SW 1271 (cell line): Measurements from ENCODE around the gene ELMOD1.

Source experiments
- DNase-seq, 2 experiments: peaks; one replicate each; lab custom pipeline; 2025; lab: John Stamatoyannopoulos, UW

Gene ELMOD1

GRCh38 chr11:107646783-107647182 is 55.8 kb downstream of the ELMOD1 start:
- DNase-seq: no peak

- no peak for DNase-seq
Measured at GRCh38 chr11:107648242-107648641, 57.3 kb downstream of the ELMOD1 start.

DNA sequence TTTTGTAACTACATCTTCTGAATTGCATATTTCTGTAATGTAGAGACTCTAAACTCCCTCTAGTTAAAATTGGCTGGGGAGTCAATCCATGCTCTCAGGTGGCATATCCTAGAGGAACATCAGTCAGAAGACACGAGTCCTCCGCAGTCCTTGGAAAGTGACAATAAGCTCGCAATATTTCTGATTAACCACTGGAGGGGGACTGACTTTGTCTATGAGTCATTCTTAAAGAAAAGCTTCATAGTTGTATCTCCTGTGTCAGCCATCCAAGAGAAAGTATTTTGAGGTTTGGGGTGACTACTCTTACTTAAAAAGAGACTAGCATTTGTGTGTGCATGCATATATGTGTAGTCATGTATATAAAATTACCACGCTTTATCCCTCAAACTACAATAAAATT is 60.7 kb downstream of the ELMOD1 start:
- no peak for DNase-seq

GRCh38 chr11:107653076-107653475 is 62.1 kb downstream of the ELMOD1 start:
- DNase-seq: no peak

- no peak for DNase-seq
Measured at GRCh38 chr11:107655602-107656001, 64.7 kb downstream of the ELMOD1 start.

GRCh38 chr11:107659310-107659709 is 68.4 kb downstream of the ELMOD1 start:
- no peak for DNase-seq

DNA sequence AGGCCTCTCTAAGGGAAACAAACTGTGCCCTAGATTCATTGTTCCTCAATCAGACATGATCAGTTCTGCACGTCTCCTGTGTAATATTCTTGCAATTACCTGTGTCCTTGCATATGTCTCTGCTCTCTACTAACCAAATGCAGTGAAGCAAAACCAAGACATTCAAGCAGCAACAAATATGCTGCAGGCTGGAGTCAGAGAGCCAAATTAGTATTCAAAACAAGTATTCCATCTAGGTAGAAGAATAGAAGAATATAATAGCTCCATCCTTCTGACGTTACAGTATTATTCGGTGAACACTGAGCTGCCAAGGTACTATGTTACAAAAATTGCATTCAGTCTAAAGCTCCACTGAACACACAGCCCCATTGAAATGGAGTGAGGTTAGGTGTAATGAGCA is 69.1 kb downstream of the ELMOD1 start:
- DNase-seq: no peak

- no peak for DNase-seq
Measured at GRCh38 chr11:107661656-107662055, 70.7 kb downstream of the ELMOD1 start.

DNA sequence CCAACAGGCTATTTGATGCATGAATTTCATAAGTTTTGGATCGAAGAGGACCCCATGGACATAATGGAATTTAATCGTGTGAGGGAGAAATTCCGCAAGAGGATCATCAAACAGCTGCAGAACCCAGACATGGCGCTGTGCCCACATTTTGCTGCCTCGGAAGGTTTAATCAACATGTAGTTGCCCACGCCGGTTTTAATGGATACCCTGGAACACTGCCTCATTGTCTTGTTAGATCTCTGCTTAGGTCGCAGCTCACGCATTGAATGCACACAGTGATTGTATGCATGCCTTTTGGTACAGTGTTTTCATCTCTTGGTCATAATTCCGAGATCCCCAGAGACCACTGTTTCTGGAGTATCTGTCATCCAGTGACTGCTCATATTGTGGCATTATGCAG is 74.1 kb downstream of the ELMOD1 start:
- DNase-seq: no peak

DNA sequence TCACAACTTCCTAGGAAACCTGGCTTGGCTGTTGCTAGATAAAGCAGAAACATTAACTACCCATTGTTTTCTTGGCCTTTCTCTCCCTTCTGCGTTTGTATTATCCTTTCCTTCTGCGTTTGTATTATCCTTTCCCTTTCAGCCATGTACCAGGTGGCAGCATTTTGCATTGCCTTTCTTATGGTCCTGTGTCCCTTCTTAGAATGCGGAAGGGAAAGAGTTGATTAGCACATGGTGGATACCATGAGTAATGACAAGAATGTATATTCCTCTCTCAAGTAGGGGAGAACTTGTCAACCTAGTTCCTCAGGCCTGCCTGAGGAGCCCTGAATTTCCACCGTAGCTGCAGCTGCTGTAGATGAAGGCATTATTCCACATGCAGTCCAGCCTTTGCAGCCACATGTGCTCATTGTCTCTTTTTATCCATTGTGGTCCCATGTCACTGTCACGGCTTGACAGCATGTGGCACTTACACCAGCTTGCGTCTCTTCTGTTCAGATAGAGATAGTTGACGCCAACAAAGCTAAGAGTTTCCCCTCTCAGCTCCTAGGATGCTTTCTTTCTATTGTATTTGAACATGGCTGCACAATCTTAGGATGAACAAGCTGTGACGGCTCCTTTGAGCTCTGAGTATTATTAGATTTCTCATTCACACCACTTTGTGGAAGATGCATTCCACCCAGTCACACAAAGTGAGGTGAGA is 76.1 kb downstream of the ELMOD1 start:
- no peak for DNase-seq

DNA sequence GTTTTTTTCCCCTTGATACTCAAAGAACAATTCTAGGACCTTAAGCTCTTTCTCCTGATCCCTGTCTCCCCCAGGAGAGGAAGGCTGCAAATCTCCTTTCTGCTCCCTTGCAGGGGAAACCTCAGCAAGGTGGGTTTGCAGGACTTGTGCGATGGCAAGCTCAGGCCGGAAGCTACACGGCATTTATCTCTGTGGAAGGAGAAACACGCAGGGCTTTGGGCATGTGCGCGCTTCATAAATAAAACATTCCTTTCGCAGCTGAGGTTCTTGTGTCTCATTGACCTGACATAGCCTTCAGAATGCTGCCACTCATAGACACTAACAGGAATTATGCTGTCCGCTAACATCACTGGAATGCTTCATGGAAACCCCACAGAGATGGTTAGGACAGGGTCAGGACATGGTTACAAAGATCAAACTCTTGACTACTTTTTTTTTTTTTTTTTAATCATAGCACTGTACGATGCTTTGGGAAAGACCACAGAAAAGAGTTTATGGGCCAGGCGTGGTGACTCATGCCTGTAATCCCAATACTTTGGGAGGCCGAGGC is 78.3 kb downstream of the ELMOD1 start:
- no peak for DNase-seq

DNA sequence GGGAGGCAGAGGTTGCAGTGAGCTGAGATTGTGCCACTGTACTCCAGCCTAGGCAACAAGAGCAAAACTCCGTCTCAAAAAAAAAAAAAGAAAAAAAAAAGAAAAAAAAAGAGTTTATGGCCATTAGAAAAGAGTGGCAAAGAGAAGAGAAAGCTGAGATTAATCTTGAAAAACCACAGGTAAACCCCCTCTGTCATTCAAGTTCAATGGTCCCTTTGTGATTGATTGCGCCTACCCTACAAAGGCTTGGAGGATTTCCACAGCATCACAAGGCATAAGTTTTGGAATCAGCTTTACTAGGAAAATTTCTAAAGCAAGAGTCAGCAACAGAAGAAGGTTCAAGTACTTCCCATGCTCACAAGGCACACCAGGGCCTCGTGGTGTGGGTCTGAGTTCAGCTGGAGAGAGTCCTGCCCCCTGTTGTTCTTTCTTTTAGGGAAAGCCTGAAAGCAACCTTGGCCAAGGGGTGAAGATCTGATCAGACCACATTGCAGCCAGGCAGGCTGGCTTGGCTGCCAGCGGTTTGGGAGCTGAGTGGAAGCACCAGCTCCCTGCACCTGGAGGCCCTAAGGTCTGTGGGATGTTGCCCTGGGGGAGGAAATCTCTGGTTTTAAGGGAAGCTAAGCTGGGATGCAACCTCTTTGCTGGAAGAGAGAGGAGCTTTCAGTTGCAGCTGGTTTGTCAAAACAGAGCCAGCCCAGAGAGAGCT is 79.1 kb downstream of the ELMOD1 start:
- no peak for DNase-seq

GRCh38 chr11:107675902-107676301 is 85.0 kb downstream of the ELMOD1 start:
- no peak for DNase-seq

- no peak for DNase-seq
Measured at GRCh38 chr11:107676336-107677057, 85.5 kb downstream of the ELMOD1 start.

- no peak for DNase-seq
Measured at GRCh38 chr11:107677924-107678631, 87.1 kb downstream of the ELMOD1 start.

DNA sequence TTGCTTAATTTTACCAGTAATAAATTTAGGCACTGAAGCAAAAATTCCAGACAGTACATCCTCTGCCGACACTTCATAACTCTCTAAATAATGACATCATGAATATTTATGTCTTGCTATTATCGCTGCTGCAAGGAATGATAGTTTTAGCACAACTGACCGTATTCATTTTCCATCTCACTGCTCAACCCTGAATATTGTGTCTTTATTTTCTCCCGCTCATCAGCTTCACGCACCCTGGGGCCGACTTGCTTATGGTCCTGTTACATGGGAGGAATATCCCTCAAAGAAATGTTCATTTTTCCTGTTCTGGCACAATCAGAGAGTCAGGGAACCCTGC is 87.7 kb downstream of the ELMOD1 start:
- DNase-seq: no peak

GRCh38 chr11:107679255-107680024 is 88.5 kb downstream of the ELMOD1 start:
- DNase-seq: no peak

DNA sequence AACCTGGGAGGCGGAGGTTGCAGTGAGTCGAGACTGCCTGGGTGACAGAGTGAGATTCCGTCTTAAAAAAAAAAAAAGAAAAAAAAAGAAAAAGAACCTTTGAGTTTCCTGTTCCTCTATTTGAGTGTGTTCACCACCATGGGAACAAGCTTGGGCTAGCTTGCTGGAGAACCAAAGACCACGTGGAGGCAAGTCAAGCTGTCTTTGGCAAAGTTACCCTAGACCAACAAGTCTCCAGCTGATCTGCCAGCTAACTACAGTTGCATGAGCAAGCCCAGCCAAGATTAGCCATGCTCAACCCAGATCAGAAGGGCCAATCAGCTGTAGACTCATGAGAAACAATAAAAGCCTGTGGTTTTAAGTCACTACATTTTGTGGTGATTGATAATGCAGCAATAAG is 91.2 kb downstream of the ELMOD1 start:
- DNase-seq: no peak

DNA sequence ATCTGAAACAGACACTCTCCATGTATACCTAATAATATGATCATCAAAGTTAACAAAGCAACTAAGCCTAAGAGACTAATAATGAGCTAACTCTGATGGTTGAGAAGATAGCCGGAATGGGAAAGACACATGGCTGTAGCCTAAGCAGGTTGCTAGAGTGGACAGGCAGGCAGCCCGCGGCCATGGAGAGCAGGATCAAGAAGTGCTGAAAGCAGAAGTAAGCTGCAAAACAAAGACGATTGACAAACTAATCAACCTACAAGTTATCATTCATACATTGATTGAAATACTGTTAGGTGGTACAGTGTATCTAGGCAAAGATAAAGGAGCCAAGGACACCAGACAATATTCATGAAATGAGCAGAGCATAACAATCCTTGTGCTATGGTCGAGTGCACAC is 91.6 kb downstream of the ELMOD1 start:
- DNase-seq: no peak

DNA sequence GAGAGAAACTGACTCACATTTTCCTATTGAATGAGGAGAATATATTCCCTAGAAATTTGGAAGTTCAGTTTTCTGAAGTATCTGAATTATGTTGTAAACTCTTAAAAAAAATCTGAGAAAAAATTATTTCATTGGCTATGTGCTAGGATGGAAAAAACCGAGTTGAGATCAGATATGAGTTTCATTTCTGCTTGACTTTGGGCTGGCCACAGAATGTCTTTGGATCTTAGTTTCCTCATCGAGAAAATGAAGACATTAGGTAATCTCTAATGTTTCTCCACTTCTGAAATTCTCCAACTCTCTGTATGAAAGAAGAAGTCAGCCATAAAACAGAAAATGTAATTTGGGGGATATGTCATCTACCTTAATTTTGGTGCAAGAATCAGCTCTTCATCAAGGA is 92.1 kb downstream of the ELMOD1 start:
- no peak for DNase-seq

- peak; percentile 20 to 51 for DNase-seq
Measured at GRCh38 chr11:107683807-107684206, 92.9 kb downstream of the ELMOD1 start.
